ENCODE results near the gene LDLRAD1. TPM values are rescaled to one million over a fixed set of nuclear protein-coding genes. Genes with fewer than 3 reads are reported as not detected.
"Not testable (repeated sequence)": the region's sequence is repeated elsewhere in the genome, so short reads cannot be mapped to it uniquely, and the experiment has no call there.

Gene LDLRAD1
- not detected in 2 replicates for total RNA-seq (2014; rRNA removed; shearing (Covaris generic))
- polyA plus RNA-seq (2015; cell fraction: cytosol; rRNA removed), result not detected in 2 replicates
- polyA plus RNA-seq (2015; cell fraction: nucleus; rRNA removed), result not detected in 2 replicates

GRCh38 chr1:54017979-54018378, at the start of gene LDLRAD1:
Gene LDLRAD1 (minus strand): TSS chr1:54018186. CDS start chr1:54018112, 74 bp downstream.
- in situ Hi-C loops (cut with HindIII; ENCODE audit: low pct_unique_long_range_greater_than_20kb, low sequenced_read_pairs), result no loop called here
- DNase-seq (ENCODE audit: low read depth, low spot score), result no peak

GRCh38 chr1:54064299-54064698, 46.3 kb upstream of the LDLRAD1 start:
- no peak for DNase-seq (ENCODE audit: low read depth, low spot score)
- in situ Hi-C loops (cut with HindIII; ENCODE audit: low pct_unique_long_range_greater_than_20kb, low sequenced_read_pairs), result no loop called here

GRCh38 chr1:54054438-54054749, 36.4 kb upstream of the LDLRAD1 start:
- in situ Hi-C loops (cut with HindIII; ENCODE audit: low pct_unique_long_range_greater_than_20kb, low sequenced_read_pairs), result no loop called here
- no peak for DNase-seq (ENCODE audit: low read depth, low spot score)

GRCh38 chr1:54053745-54054437, 35.9 kb upstream of the LDLRAD1 start:
- no peak for DNase-seq (ENCODE audit: low read depth, low spot score)
- in situ Hi-C loops (cut with HindIII; ENCODE audit: low pct_unique_long_range_greater_than_20kb, low sequenced_read_pairs), result no loop called here

GRCh38 chr1:54052934-54053744, 35.2 kb upstream of the LDLRAD1 start, which contains the start of the genes TCEANC2 and TMEM59:
Gene TCEANC2 (plus strand): TSS chr1:54053608. CDS start chr1:54054423, 815 bp downstream.
Gene TMEM59 (minus strand): TSS chr1:54053204. CDS start chr1:54053188, 16 bp downstream.
- in situ Hi-C loops (cut with HindIII; ENCODE audit: low pct_unique_long_range_greater_than_20kb, low sequenced_read_pairs), result no loop called here

GRCh38 chr1:54052431-54052933, 34.5 kb upstream of the LDLRAD1 start:
- in situ Hi-C loops (cut with HindIII; ENCODE audit: low pct_unique_long_range_greater_than_20kb, low sequenced_read_pairs), result no loop called here
- DNase-seq (ENCODE audit: low read depth, low spot score), result peak; percentile 33

More at GRCh38 chr1:54052934-54053744, 35.2 kb upstream of the LDLRAD1 start, which contains the start of the genes TCEANC2 and TMEM59:
- peak; percentile 98 for DNase-seq (ENCODE audit: low read depth, low spot score)

GRCh38 chr1:54051933-54052430, 34.0 kb upstream of the LDLRAD1 start:
- no peak for DNase-seq (ENCODE audit: low read depth, low spot score)
- in situ Hi-C loops (cut with HindIII; ENCODE audit: low pct_unique_long_range_greater_than_20kb, low sequenced_read_pairs), result no loop called here

GRCh38 chr1:54050435-54050834, 32.4 kb upstream of the LDLRAD1 start:
- in situ Hi-C loops (cut with HindIII; ENCODE audit: low pct_unique_long_range_greater_than_20kb, low sequenced_read_pairs), result not testable (repeated sequence)

GRCh38 chr1:54047384-54048305, 29.7 kb upstream of the LDLRAD1 start:
- in situ Hi-C loops (cut with HindIII; ENCODE audit: low pct_unique_long_range_greater_than_20kb, low sequenced_read_pairs), result no loop called here
- DNase-seq (ENCODE audit: low read depth, low spot score), result no peak

More at GRCh38 chr1:54050435-54050834, 32.4 kb upstream of the LDLRAD1 start:
- not testable (repeated sequence) for DNase-seq (ENCODE audit: low read depth, low spot score)

- in situ Hi-C loops (cut with HindIII; ENCODE audit: low pct_unique_long_range_greater_than_20kb, low sequenced_read_pairs), result no loop called here
Measured at GRCh38 chr1:54046671-54047383, 28.8 kb upstream of the LDLRAD1 start.

GRCh38 chr1:54045496-54045895, 27.5 kb upstream of the LDLRAD1 start:
- peak; percentile 46 for DNase-seq (ENCODE audit: low read depth, low spot score)
- in situ Hi-C loops (cut with HindIII; ENCODE audit: low pct_unique_long_range_greater_than_20kb, low sequenced_read_pairs), result no loop called here

More at GRCh38 chr1:54046671-54047383, 28.8 kb upstream of the LDLRAD1 start:
- DNase-seq (ENCODE audit: low read depth, low spot score), result no peak

- in situ Hi-C loops (cut with HindIII; ENCODE audit: low pct_unique_long_range_greater_than_20kb, low sequenced_read_pairs), result no loop called here
- DNase-seq (ENCODE audit: low read depth, low spot score), result no peak
Measured at GRCh38 chr1:54041806-54042205, 23.8 kb upstream of the LDLRAD1 start.

- DNase-seq (ENCODE audit: low read depth, low spot score), result no peak
- in situ Hi-C loops (cut with HindIII; ENCODE audit: low pct_unique_long_range_greater_than_20kb, low sequenced_read_pairs), result no loop called here
Measured at GRCh38 chr1:54037476-54037875, 19.5 kb upstream of the LDLRAD1 start.

- peak; percentile 91 for DNase-seq (ENCODE audit: low read depth, low spot score)
- in situ Hi-C loops (cut with HindIII; ENCODE audit: low pct_unique_long_range_greater_than_20kb, low sequenced_read_pairs), result no loop called here
Measured at GRCh38 chr1:54028306-54029251, 10.6 kb upstream of the LDLRAD1 start.

- no peak for DNase-seq (ENCODE audit: low read depth, low spot score)
Measured at GRCh38 chr1:54027848-54028247, 9.9 kb upstream of the LDLRAD1 start.

More at GRCh38 chr1:54027848-54028247, 9.9 kb upstream of the LDLRAD1 start:
- in situ Hi-C loops (cut with HindIII; ENCODE audit: low pct_unique_long_range_greater_than_20kb, low sequenced_read_pairs), result no loop called here
